ENCODE results near the gene MALAT1. TPM values are rescaled to one million over a fixed set of nuclear protein-coding genes. Genes with fewer than 3 reads are reported as not detected.
A peak's percentile ranks its signal among the peaks of the same experiment; 100 is the strongest.

Gene MALAT1
- total and polyA plus RNA-seq, 5 experiments from 2014 or later, result 1,355 to 30,085 (median 3,419) TPM

DNA sequence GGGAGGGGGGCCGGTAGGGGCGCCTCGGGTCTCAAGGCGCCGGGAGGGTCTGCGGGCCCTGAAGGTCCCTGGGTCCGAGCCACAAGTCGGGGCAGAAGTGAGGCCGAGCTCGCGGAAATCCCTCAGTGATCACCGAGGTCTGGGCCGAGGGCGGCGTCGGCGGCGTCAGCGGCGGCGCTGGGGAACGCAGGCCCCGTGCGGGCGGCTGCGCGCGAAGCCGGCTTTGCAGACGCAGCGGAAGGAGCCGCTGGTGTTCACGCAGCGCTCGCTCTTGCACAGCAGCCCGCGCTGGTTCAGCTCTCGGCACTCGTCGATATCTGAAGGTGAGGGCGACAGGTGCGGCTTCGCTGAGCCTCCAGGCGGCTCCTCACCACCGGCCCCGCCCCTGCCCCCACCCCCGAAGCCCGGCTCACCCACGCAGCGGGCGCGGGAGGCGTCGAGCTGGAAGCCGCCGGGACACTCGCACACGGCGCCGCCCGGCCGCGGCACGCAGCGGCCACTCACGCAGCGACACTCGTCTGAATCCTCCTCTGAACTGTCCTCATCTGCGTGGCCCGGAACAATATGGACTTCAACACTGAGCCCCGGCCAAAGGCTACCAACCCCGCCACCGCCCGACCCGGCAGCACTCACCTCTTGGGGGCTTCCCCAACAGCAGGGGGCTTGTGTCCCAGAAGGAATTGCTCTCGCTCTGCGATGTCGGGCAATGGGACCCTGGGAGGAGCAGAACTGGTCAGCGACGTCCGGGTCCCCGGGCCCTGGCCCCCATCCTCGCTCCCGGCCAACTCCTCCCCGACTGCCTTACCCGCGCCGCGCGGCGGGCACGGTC lies 40.3 kb downstream of the MALAT1 start:
- POLR2A ChIA-PET, result interaction anchor here (0.5 to 12.3 kb wide), 20 partner anchors 8 to 428 kb away, joined by 3 to 260 read pairs (median 7); partner anchors contain the start of genes EHBP1L1, FAM89B, KCNK7 and LTBP3
- peak overlapping the region in 2 of 10 donors; percentile 18 to 59 for H3K27ac Mint-ChIP-seq
- no peak for ATAC-seq
- H3K36me3 Mint-ChIP-seq, result peaks cover 0 to 23% (median 0%) of the 10 kb centered on the region in 3 donors
- no peaks in the 10 kb centered on the region for H3K27me3 Mint-ChIP-seq
- H3K9me3 Mint-ChIP-seq, result no peaks in the 10 kb centered on the region
- H3K4me1 Mint-ChIP-seq, result peaks cover 15 to 31% (median 22%) of the 10 kb centered on the region in 4 donors
- no peak for DNase-seq
- H3K4me3 Mint-ChIP-seq, result peak overlapping the region in 3 of 10 donors; percentile 10 to 79 (median 28)

DNA sequence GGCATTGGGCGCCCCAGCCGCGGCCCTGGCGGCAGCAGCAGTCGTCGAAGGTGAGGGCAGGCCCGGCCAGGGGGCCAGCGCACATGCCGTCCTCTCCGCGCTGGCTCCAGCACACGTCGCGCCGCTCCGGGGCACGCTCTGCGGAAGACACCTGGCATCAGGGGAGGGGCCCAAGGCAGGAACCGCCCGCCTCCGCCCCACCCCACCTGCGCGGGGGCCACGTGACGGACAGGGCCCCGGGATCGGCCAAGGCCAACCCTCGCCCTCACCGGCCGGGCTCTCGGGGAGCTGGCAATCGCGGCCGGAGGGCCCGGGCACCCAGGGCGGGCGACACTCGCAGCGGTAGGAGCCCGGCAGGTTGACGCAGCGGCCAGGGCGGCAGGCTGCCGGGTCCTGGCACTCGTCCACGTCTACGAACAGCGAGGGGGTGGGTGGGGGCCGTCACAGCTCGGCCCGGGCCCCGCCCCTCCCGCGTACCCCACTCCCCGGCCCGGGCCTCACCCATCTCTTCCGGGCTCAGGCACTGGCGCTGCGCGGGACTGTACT lies 41.0 kb downstream of the MALAT1 start:
- POLR2A ChIA-PET, result interaction anchor here (0.5 to 12.3 kb wide), 23 partner anchors 9 to 499 kb away, joined by 3 to 260 read pairs (median 5); partner anchors contain the start of genes BANF1, EHBP1L1, FAM89B and KCNK7
- Mint-ChIP-seq H3K4me3 (peak overlapping the region; percentile 77 to 90 (median 85)), H3K27ac (peak overlapping the region in 8 of 10 donors; percentile 65 to 96 (median 88)), H3K9me3 (no peaks in the 10 kb centered on the region), H3K4me1 (peaks cover 13 to 34% (median 25%) of the 10 kb centered on the region in 4 donors), H3K27me3 (no peaks in the 10 kb centered on the region), H3K36me3 (peaks cover 0 to 19% (median 0%) of the 10 kb centered on the region in 3 donors)
- DNase-seq (peak in 1 of 10 donors; percentile 82), ATAC-seq (peak; percentile 74 to 77)

DNA sequence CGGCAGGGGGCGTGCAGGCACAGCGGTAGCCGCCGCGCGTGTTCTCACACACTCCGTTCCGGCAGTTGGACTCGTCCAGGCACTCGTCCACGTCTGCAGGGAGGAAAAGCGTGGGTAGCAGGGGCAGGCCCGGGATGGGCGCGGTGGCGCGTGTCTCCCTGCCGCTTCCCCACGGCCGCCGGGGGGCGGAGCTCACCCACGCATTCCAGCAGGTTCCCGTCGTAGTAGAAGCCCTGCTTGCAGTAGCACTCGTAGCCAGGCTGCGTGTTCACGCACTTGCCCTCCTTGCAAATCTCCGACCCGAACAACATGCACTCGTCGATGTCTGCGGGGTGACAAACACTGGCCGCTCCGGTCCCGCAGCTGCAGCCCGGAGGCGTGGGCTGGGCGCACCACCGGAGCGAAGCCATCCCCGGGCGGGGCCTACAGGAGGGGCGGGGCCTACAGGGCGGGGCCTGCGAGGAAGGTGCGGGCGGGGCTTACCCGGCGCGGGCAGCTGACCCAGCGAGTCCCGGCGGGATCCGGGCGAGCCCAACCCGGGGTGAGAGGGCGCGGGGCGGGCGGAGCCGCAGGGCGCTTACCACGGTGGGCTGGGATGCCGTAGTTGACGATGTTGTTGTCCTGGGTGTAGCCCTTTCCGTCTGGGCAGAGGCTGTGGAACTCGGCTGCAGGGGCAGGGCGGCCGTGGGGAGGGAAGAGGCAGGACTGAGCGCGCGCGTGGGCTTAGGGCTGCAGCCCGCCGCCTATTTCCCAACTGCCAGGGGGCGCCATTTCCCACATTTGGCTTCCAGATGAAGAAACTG lies 41.6 kb downstream of the MALAT1 start:
- POLR2A ChIA-PET, result interaction anchor here (0.5 to 12.3 kb wide), 27 partner anchors 8 to 500 kb away, joined by 3 to 260 read pairs (median 5); partner anchors contain the start of genes BANF1, EHBP1L1, FAM89B and KCNK7
- Mint-ChIP-seq H3K9me3 (no peaks in the 10 kb centered on the region), H3K36me3 (peaks cover 0 to 24% (median 0%) of the 10 kb centered on the region in 3 donors), H3K27me3 (no peaks in the 10 kb centered on the region), H3K4me1 (peaks cover 15 to 41% (median 31%) of the 10 kb centered on the region in 4 donors), H3K27ac (peak overlapping the region; percentile 80 to 96 (median 86)), H3K4me3 (peak overlapping the region; percentile 77 to 90 (median 85))
- ATAC-seq (peak; percentile 77 to 84), DNase-seq (peak; percentile 79 to 99 (median 86))

DNA sequence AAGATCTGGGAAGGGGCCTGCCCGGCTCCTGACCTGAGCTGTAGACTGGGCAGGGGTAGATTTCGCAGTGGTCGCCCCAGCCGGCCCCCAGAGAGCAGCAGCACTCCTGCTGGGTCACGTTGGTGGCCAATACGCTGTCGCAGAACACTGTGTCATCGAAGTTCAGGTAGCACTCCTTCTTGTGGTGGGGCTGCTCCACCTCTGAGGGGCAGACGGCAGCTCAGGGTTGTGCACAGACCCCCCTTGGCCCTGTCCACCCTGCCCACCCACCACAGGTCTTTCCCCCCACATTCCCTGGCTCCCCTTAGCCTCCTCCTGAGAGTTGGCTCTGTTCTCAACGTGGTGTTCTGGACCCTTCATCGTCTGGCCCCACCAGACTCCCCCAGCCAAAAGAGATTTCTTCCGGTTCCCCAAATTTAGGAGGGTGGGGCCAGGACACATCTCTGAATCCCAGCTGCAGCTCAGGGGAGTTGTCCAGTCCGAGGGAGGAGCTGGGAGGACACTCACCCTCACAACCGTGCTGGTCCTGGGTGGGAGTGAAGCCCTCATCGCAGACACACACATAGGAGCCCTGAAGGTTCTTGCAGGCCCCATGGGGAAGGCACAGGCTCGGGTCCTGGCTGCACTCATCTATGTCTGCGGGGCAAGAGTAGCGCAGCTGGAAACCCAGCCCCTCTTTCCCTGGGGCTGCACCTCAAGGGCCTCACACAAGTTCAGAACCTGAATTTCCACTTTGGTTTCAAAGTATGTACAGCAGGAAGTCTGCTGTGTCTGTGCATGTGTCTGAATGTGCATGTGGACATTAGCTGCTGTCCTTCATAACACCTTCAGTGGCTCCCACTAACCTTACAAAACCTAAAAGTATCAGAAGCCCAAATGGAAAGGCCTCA lies 42.5 kb downstream of the MALAT1 start:
- Mint-ChIP-seq H3K36me3 (peaks cover 0 to 21% (median 0%) of the 10 kb centered on the region in 3 donors), H3K4me1 (peaks cover 20 to 46% (median 39%) of the 10 kb centered on the region in 4 donors), H3K27me3 (no peaks in the 10 kb centered on the region), H3K4me3 (peak overlapping the region; percentile 77 to 90 (median 85)), H3K27ac (peak overlapping the region; percentile 34 to 96 (median 87)), H3K9me3 (no peaks in the 10 kb centered on the region)
- ATAC-seq (peak in 1 of 2 donors; percentile 1), DNase-seq (no peak)
- POLR2A ChIA-PET, result interaction anchor here (0.5 to 12.3 kb wide), 18 partner anchors 11 to 501 kb away, joined by 3 to 260 read pairs (median 18); partner anchors contain the start of genes BANF1, EHBP1L1, FAM89B and KCNK7

DNA sequence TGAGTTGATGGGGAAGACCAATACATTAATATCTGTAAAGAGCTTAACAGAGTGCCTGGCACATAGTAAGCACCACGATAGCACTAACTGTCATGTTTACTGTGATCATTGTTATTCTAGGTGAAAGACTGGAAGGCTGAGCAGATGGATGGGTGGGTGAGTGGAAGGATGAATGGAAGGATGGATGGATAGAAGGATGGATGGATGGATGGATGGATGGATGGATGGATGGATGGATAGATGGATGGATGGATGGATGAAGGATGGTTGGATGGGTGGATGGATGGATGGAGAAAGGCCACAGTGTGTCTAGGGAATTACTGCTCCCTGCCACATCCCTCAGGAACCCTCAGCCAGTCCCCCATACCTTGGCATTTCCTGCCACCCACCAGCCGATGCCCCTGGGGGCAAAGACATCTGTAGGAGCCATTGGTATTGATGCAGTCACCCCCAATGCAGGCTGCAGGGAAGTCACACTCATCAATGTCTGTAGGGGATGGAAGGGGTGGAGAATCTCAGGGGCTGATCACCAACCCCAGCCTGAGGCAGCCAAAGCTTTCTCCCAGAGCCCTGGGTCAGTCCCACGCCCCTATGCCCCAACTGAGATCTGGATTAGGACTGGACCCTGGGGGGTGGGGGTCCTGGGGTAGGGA lies 44.0 kb downstream of the MALAT1 start:
- H3K36me3 Mint-ChIP-seq, result peaks cover 0 to 24% (median 0%) of the 10 kb centered on the region in 3 donors
- H3K27ac Mint-ChIP-seq, result peak overlapping the region in 9 of 10 donors; percentile 7 to 81 (median 34)
- H3K4me1 Mint-ChIP-seq, result peaks cover 22 to 61% (median 48%) of the 10 kb centered on the region in 4 donors
- ATAC-seq (no peak), DNase-seq (no peak)
- H3K4me3 Mint-ChIP-seq, result peak overlapping the region in 1 of 10 donors; percentile 2
- H3K9me3 Mint-ChIP-seq, result no peaks in the 10 kb centered on the region
- no peaks in the 10 kb centered on the region for H3K27me3 Mint-ChIP-seq
- POLR2A ChIA-PET, result interaction anchor here (0.7 to 12.3 kb wide), 8 partner anchors 11 to 1564 kb away, joined by 3 to 260 read pairs (median 52); partner anchors contain the start of genes EHBP1L1, FAM89B, KCNK7 and LTBP3

DNA sequence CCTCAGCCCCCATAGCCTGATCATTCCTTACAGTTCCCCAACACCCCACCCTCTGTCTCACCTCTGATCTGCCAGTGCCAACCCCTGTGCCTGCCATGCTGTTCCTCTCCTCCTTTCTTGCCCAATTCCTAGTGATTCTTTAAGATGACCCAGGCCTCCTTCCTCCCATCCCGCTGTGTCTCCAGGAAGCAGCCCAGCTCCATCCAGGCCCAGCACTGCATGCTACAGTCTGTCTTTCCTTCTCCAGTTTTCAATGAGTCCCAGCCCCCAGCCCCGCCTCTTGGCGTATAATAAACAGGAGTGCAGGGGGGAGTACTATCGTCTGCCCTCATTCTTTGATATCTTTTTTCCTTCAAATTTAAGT lies 47.0 kb downstream of the MALAT1 start:
- peaks cover 0 to 49% (median 4%) of the 10 kb centered on the region in 3 donors for H3K36me3 Mint-ChIP-seq
- DNase-seq (no peak), ATAC-seq (no peak)
- H3K9me3 Mint-ChIP-seq, result no peaks in the 10 kb centered on the region
- peak overlapping the region; percentile 43 to 89 (median 78) for H3K4me3 Mint-ChIP-seq
- no peaks in the 10 kb centered on the region for H3K27me3 Mint-ChIP-seq
- POLR2A ChIA-PET, result interaction anchor here (0.9 to 12.3 kb wide), 12 partner anchors 8 to 123 kb away, joined by 3 to 260 read pairs (median 7); partner anchors contain the start of genes EHBP1L1, FAM89B, MALAT1 and MAP3K11
- H3K4me1 Mint-ChIP-seq, result peaks cover 32 to 76% (median 64%) of the 10 kb centered on the region in 4 donors
- peak overlapping the region; percentile 53 to 99 (median 96) for H3K27ac Mint-ChIP-seq

DNA sequence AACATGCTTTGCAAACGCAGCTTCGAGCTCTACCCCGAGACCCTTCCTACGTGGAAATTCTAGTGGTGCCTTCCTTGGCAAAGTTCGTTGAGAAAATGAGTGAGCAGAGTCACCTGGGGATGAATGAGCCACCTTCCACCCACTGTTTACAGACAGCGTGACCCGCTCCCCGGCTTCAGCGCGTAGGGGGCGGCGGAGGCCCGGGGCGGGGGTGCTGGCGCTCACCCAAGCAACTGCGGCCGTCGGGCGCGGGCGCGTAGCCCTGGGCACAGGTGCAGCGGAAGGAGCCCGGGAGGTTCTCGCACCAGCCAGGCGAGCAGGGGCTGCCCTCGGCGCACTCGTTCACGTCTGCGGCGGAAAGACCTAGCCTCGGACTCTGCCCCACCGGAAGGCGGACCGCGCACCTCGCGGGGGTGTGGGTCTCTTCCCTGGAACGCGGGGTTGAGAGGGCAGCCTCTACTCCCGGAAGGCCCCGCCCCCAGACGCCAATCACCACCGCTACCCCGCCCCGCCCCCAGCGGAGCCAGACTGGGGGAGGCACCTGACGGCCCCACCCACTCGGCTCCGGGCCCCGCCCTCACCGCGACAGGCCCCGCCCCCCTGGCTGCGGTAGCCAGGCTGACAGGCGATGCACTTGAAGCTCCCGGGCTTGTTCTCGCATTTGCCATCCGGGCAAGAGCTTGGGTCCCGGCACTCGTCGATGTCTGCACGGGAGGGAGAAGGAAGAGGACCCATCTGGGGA lies 47.5 kb downstream of the MALAT1 start:
- Mint-ChIP-seq H3K4me1 (peaks cover 32 to 75% (median 64%) of the 10 kb centered on the region in 4 donors), H3K4me3 (peak overlapping the region; percentile 77 to 89 (median 83)), H3K27me3 (no peaks in the 10 kb centered on the region), H3K9me3 (no peaks in the 10 kb centered on the region), H3K27ac (peak overlapping the region; percentile 53 to 99 (median 96)), H3K36me3 (peaks cover 0 to 55% (median 7%) of the 10 kb centered on the region in 3 donors)
- ATAC-seq, result peak; percentile 82
- POLR2A ChIA-PET, result interaction anchor here (0.6 to 12.3 kb wide), 21 partner anchors 8 to 1864 kb away, joined by 3 to 260 read pairs (median 5); partner anchors contain the start of genes EHBP1L1, FAM89B, LTBP3 and MALAT1
- DNase-seq, result peak; percentile 95 to 100 (median 98)

DNA sequence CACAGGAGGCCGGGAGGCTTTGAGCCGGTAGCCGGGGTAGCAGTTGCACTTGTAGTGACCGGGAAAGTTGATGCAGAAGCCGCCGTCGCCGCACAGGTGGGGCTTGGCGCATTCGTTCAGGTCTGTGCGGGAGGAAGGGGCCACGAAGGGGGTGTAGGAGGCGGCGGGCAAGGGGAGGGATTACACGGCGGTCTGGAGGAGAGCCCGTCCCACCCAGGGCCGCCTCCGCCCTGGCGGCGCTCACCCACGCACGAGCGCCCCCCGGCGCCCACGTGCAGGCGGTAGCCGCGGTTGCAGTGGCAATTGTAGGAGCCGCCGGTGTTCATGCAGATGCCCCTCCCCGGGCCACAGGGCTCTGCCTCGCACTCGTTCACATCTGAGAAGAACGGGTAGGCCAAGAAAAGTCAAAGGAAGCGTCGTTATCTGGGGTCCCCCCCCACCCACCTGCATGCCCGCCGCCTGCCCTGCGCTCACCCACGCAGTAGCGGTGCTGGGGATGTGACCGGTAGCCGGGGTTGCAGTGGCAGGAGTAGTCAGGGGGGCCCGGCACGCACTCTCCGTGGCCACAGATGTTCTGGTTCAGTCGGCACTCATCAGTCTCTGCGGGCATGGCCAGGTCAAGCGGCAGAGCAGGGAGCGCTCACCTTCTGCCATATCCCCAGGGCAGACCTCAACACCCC lies 48.7 kb downstream of the MALAT1 start:
- H3K4me3 Mint-ChIP-seq, result peak overlapping the region; percentile 30 to 89 (median 81)
- peaks cover 41 to 76% (median 68%) of the 10 kb centered on the region in 4 donors for H3K4me1 Mint-ChIP-seq
- peaks cover 0 to 59% (median 13%) of the 10 kb centered on the region in 3 donors for H3K36me3 Mint-ChIP-seq
- no peaks in the 10 kb centered on the region for H3K9me3 Mint-ChIP-seq
- POLR2A ChIA-PET, result interaction anchor here (0.9 to 12.3 kb wide), 8 partner anchors 7 to 26 kb away, joined by 3 to 260 read pairs (median 5); partner anchors contain the start of genes EHBP1L1, FAM89B, LTBP3 and ZNRD2
- no peaks in the 10 kb centered on the region for H3K27me3 Mint-ChIP-seq
- peak overlapping the region; percentile 80 to 99 (median 92) for H3K27ac Mint-ChIP-seq
- ATAC-seq (peak in 1 of 2 donors; percentile 6), DNase-seq (peak in 7 of 10 donors; percentile 41 to 75 (median 52))

DNA sequence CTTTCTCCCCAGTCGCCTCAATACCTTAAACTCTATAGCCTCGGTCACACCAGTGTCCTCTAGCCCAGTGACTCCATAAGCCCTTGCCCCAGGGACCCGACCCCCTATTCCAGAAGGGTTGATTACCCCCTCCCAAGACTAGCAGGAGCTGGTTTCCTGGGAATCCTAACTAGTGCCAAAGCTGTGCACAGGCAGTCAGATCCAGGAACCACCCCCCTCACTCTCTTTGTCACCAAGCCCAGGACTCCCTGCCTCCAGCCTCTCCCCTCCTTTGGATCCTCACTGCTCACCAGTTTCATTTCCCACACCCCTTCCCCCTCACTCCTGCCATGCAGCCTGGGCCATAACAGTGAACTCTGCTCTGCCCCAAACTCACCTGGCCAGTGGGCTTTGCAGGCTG lies 49.5 kb downstream of the MALAT1 start:
- Mint-ChIP-seq H3K27me3 (no peaks in the 10 kb centered on the region), H3K4me3 (peak overlapping the region; percentile 30 to 82 (median 58)), H3K27ac (peak overlapping the region; percentile 71 to 95 (median 88)), H3K4me1 (peaks cover 42 to 80% (median 71%) of the 10 kb centered on the region in 4 donors), H3K9me3 (no peaks in the 10 kb centered on the region), H3K36me3 (peaks cover 0 to 60% (median 13%) of the 10 kb centered on the region in 3 donors)
- POLR2A ChIA-PET, result interaction anchor here (0.6 to 10.5 kb wide), 9 partner anchors 9 to 25 kb away, joined by 3 to 260 read pairs (median 4); partner anchors contain the start of genes EHBP1L1, FAM89B, LTBP3 and ZNRD2
- DNase-seq (no peak), ATAC-seq (no peak)
